ENCODE data around the gene FTH1.

GRCh38 chr11:61927501-61927900, 39.9 kb downstream of the FTH1 start:
- no peak for TF ChIP-seq POLR2A (IDR thresholded peaks at IDR 0.05)
- TF ChIP-seq, protein P1, sequence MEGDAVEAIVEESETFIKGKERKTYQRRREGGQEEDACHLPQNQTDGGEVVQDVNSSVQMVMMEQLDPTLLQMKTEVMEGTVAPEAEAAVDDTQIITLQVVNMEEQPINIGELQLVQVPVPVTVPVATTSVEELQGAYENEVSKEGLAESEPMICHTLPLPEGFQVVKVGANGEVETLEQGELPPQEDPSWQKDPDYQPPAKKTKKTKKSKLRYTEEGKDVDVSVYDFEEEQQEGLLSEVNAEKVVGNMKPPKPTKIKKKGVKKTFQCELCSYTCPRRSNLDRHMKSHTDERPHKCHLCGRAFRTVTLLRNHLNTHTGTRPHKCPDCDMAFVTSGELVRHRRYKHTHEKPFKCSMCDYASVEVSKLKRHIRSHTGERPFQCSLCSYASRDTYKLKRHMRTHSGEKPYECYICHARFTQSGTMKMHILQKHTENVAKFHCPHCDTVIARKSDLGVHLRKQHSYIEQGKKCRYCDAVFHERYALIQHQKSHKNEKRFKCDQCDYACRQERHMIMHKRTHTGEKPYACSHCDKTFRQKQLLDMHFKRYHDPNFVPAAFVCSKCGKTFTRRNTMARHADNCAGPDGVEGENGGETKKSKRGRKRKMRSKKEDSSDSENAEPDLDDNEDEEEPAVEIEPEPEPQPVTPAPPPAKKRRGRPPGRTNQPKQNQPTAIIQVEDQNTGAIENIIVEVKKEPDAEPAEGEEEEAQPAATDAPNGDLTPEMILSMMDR (IDR thresholded peaks at IDR 0.05): no peak

Data from transverse colon (tissue), 3 donors.